Spleen (tissue), 11 donors: ENCODE results near the gene COL26A1. TPM values are rescaled to one million over a fixed set of nuclear protein-coding genes. Genes with fewer than 3 reads are reported as not detected.
A peak's percentile ranks its signal among the peaks of the same experiment; 100 is the strongest.
"Not testable (repeated sequence)": the region's sequence is repeated elsewhere in the genome, so short reads cannot be mapped to it uniquely, and the experiment has no call there.

Experiments used
- DNase-seq: peaks from one replicate; pipeline ENCODE4 v3.0.0-alpha.2; 2020
- H3K27ac ChIP-seq, 8 donors: fragments of 200-600 bp; sonication (generic) in 7 of 8; 1 replicate in 4 of 8; 2 replicates in 4 of 8; pipeline versions ENCODE4 v1.5.0 to v1.8.0; 2016 to 2021; ENCODE audit warnings: inconsistent platforms in 4 of 8, mild to moderate bottlenecking in 4 of 8, moderate library complexity in 1 of 8
- H3K27me3 ChIP-seq, 7 donors: fragments of 200-600 bp; sonication (generic) in 6 of 7; replicated peaks in 1 of 7; 1 replicate in 4 of 7; 2 replicates in 3 of 7; pipeline versions ENCODE4 v1.5.0 to v1.8.0; 2016 to 2021; ENCODE audit warnings: inconsistent platforms in 3 of 7, mild to moderate bottlenecking in 1 of 7
- H3K36me3 ChIP-seq, 6 donors: fragments of 200-600 bp; sonication (generic) in 5 of 6; 1 replicate in 4 of 6; 2 replicates in 2 of 6; pipeline versions ENCODE4 v1.5.0 to v1.8.0; 2016 to 2021; ENCODE audit warnings: inconsistent platforms in 2 of 6
- H3K4me1 ChIP-seq, 6 donors: fragments of 200-600 bp; sonication (generic) in 5 of 6; 1 replicate in 3 of 6; 2 replicates in 3 of 6; pipeline versions ENCODE4 v1.5.0 to v1.8.0; 2016 to 2021; ENCODE audit warnings: inconsistent platforms in 3 of 6
- H3K4me3 ChIP-seq, 8 donors: fragments of 200-600 bp; sonication (generic) in 7 of 8; 1 replicate in 4 of 8; 2 replicates in 4 of 8; pipeline versions ENCODE4 v1.5.0 to v1.8.0; 2016 to 2021; ENCODE audit warnings: inconsistent platforms in 4 of 8, mild to moderate bottlenecking in 4 of 8, moderate library complexity in 2 of 8
- H3K9me3 ChIP-seq, 8 donors: fragments of 200-600 bp; sonication (generic) in 7 of 8; 1 replicate in 4 of 8; 2 replicates in 4 of 8; pipeline versions ENCODE4 v1.5.0 to v1.8.0; 2016 to 2021; ENCODE audit warnings: inconsistent platforms in 4 of 8
- CTCF ChIP-seq, 11 experiments: fragments of 200-600 bp in 7 of 11; fragments of 450-650 bp in 4 of 11; sonication (generic) in 4 of 11; IDR thresholded peaks in 8 of 11; conservative IDR thresholded peaks in 3 of 11; 1 replicate in 7 of 11; 2 replicates in 4 of 11; pipeline versions ENCODE4 v1.4.0 to v1.8.0; 2016 to 2021; ENCODE audit warnings: antibody characterized with exemption in 11 of 11, inconsistent platforms in 4 of 11, mild to moderate bottlenecking in 1 of 11
- POLR2A ChIP-seq, 3 donors: fragments of 450-650 bp; IDR thresholded peaks; one replicate each; pipeline ENCODE4 v1.5.1; 2017; ENCODE audit warnings: antibody characterized with exemption in 3 of 3, mild to moderate bottlenecking in 1 of 3
- POLR2AphosphoS5 ChIP-seq, 3 donors: sonication (generic); formaldehyde crosslinking; IDR thresholded peaks; one replicate each; pipeline ENCODE4 v1.5.1; 2017; ENCODE audit warnings: antibody characterized with exemption in 3 of 3
- WGBS, 5 donors: extraction: QIAGEN DNeasy Blood & Tissue Kit in 3 of 5; methylation state at CpG; one replicate each; pipeline versions ENCODE4 v1.1.5 to v1.1.7; 2013 to 2018; 5-methylcytosine and 5-hydroxymethylcytosine counted together
- intact Hi-C: fragments of 100-400 bp; cut with DNase I; formaldehyde crosslinking; loops from one replicate; pipeline ENCODE4 v1.15.0; 2023; ENCODE audit warnings: low total_unique reads
- polyA plus RNA-seq, 3 donors: library from polyadenylated mRNA; stranded (reverse); fragments of 200-250 nt; gene quantifications; one replicate each; pipeline ENCODE4 v1.2.1, GENCODE V29; 2013
- total RNA-seq, 7 donors: library from RNA; depleted of rRNA in 3 of 7; stranded (reverse); fragments of >200 nt in 3 of 7; fragmentation: NEBNext Ultra II Directional in 4 of 7; extraction: Animal tissue kit (Norgen Biotek cat#: 25700) in 4 of 7; gene quantifications; one replicate each; pipeline versions ENCODE4 v1.1.0 to v1.2.1, GENCODE V29; 2016 to 2021
- donor health status: healthy with polysubstance abuse.
- donor health status: DM: no; HTN: no; CAD: no; lungs with moderate emphysema.
- donor health status: DM: no; HTN: no; CAD: no.
- donor health status: Bipolar disorder and iron deficiency.
- donor health status: healthy.
- donor health status: DM: no; HTN: no; CAD: no.
- donor health status: DM: yes; HTN: yes; CAD: no.

The COL26A1 gene
- total and polyA plus RNA-seq, 10 donors, result 0.15 to 0.32 (median 0.22) TPM; not detected in 4

- TF ChIP-seq POLR2A (IDR thresholded peaks at IDR 0.05) (no peak), CTCF (IDR thresholded peaks at IDR 0.05 in 8 of 11, conservative IDR thresholded peaks at IDR 0.05 in 3 of 11) (no peak), POLR2AphosphoS5 (IDR thresholded peaks at IDR 0.05) (no peak)
- peak; percentile 15 for DNase-seq
- Histone ChIP-seq H3K27ac (no peak overlapping the region), H3K4me3 (no peak overlapping the region), H3K36me3 (no peaks in the 10 kb centered on the region), H3K27me3 (no peaks in the 10 kb centered on the region), H3K9me3 (no peaks in the 10 kb centered on the region), H3K4me1 (peaks cover 0 to 2% (median 0%) of the 10 kb centered on the region in 6 donors)
- intact Hi-C loops, result no loop called here
- 77 to 88% (median 80%) methylated on average over 9 of the region's 9 CpGs for WGBS, 5 donors
Observed at GRCh38 chr7:101470668-101471487, 108.2 kb downstream of the COL26A1 start.

- WGBS, 5 donors, result 54 to 73% (median 71%) methylated on average over 5 of the region's 5 CpGs
- intact Hi-C loops, result no loop called here
- H3K36me3 ChIP-seq, result no peaks in the 10 kb centered on the region
- H3K27me3 ChIP-seq, result no peaks in the 10 kb centered on the region
- H3K9me3 ChIP-seq, result peaks cover 0 to 15% (median 10%) of the 10 kb centered on the region in 8 donors
- TF ChIP-seq CTCF (IDR thresholded peaks at IDR 0.05 in 8 of 11, conservative IDR thresholded peaks at IDR 0.05 in 3 of 11) (no peak), POLR2AphosphoS5 (IDR thresholded peaks at IDR 0.05) (no peak), POLR2A (IDR thresholded peaks at IDR 0.05) (no peak)
- H3K27ac ChIP-seq, result no peak overlapping the region
- H3K4me1 ChIP-seq, result no peaks in the 10 kb centered on the region
- H3K4me3 ChIP-seq, result no peak overlapping the region
- peak; percentile 17 for DNase-seq
Observed at GRCh38 chr7:101474178-101474577, 111.5 kb downstream of the COL26A1 start.

DNA sequence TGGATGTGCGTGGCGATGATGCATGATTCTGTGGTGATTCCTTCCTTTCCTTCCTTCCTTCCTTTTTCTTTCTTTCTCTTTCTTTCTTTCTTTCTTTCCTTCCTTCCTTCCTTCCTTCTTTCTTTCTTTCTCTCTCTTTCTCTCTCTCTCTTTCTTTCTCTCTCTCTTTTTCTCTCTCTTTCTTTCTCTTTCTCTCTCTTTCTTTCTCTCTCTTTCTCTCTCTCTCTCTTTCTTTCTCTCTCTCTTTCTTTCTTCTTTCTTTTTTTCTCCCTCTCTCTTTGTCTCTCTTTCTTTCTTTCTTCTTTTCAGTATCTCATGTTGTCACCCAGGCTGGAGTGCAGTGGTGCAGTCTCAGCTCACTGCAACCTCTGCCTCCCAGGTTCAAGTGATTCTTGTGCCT is 113.0 kb downstream of the COL26A1 start:
- H3K27ac ChIP-seq, H3K4me3 ChIP-seq, intact Hi-C loops, H3K27me3 ChIP-seq, DNase-seq, H3K4me1 ChIP-seq, H3K36me3 ChIP-seq: not testable (repeated sequence)
- 69 to 89% (median 77%) methylated on average over 2 of the region's 2 CpGs for WGBS, 5 donors
- peaks cover 0 to 30% (median 24%) of the 10 kb centered on the region in 8 donors for H3K9me3 ChIP-seq

DNA sequence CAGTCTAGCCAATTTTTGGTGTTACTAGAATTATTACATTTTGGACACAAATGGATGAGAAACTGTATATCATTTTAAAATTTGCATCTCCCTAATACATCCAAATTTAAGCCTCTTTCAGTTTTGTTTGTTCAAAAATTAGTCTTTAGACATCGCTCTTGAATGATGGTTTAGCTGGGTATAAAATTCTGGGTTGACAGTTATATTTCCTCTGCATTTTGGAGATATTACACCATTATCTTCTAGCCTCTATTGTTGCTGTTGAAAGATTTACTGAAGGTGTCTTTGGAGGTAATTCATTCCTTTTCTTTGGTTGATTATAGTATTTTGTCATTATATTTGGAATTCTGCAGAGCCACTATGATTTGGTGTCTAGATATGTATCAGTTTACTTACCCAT is 116.5 kb downstream of the COL26A1 start:
- intact Hi-C loops, result no loop called here
- peaks cover 0 to 34% (median 24%) of the 10 kb centered on the region in 8 donors for H3K9me3 ChIP-seq
- WGBS, 5 donors, result 85 to 98% (median 94%) methylated on average over 1 of the region's 1 CpG
- H3K27me3 ChIP-seq, result peaks cover 0 to 5% (median 0%) of the 10 kb centered on the region in 7 donors
- H3K36me3 ChIP-seq, result no peaks in the 10 kb centered on the region
- no peak overlapping the region for H3K4me3 ChIP-seq
- TF ChIP-seq POLR2A (IDR thresholded peaks at IDR 0.05), result no peak
- TF ChIP-seq CTCF (IDR thresholded peaks at IDR 0.05 in 8 of 11, conservative IDR thresholded peaks at IDR 0.05 in 3 of 11), result no peak
- TF ChIP-seq POLR2AphosphoS5 (IDR thresholded peaks at IDR 0.05), result no peak
- no peak for DNase-seq
- H3K27ac ChIP-seq, result no peak overlapping the region
- no peaks in the 10 kb centered on the region for H3K4me1 ChIP-seq

DNA sequence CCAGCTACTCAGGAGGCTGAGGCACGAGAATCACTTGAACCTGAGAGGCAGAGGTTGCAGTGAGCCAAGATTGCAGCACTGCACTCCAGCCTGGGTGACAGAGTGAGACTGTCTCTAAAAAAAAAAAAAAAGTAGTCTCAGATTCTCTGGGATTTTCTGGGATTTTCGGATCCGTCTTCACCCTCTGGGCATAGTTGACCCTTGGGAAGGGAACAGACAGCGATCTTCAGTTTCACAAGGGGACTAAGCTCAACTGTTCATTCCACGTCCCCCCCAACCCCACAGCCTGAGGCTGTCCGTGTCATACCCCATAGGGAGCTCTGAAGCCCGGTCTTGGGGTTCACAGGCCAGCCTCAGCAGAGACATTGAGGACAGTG is 123.4 kb downstream of the COL26A1 start:
- H3K27me3 ChIP-seq, result peaks cover 0 to 28% (median 0%) of the 10 kb centered on the region in 7 donors
- H3K36me3 ChIP-seq, H3K9me3 ChIP-seq, intact Hi-C loops, H3K4me1 ChIP-seq, H3K4me3 ChIP-seq, DNase-seq: not testable (repeated sequence)
- peak overlapping the region in 3 of 8 donors; percentile 14 to 45 (median 27) for H3K27ac ChIP-seq
- WGBS, 5 donors, result 71 to 86% (median 76%) methylated on average over 7 of the region's 7 CpGs
